Natural killer cell treated with Interleukin-12 subunit alpha and Interleukin-12 subunit beta and Interleukin-15 and Interleukin-18, amount 100 ng/mL, for 72 hours (primary cell): ENCODE data around the gene LRRC41. TPM values are rescaled to one million over a fixed set of nuclear protein-coding genes. Genes with fewer than 3 reads are reported as not detected.

Source experiments
- ATAC-seq, 2 donors: fragments of 150-1000 bp; cut with Tn5 transposase in 1 of 2; sonication (Bioruptor Pico), chemical (Tn5 transposase) in 1 of 2; 2 replicates each; pipeline ENCODE4 v1.10.0; 2021
- DNase-seq: peaks from one replicate; pipeline ENCODE4 v3.0.0; 2022; ENCODE audit warnings: low spot score
- H3K27ac Mint-ChIP-seq, 2 donors: 1 replicate in 1 of 2; 2 replicates in 1 of 2; pipeline ENCODE4 v1.8.0; 2022; ENCODE audit warnings: mixed read lengths in 2 of 2, mild to moderate bottlenecking in 1 of 2, moderate library complexity in 1 of 2
- H3K27me3 Mint-ChIP-seq, 2 donors: 1 replicate in 1 of 2; 2 replicates in 1 of 2; pipeline ENCODE4 v1.8.0; 2022; ENCODE audit warnings: mixed read lengths in 2 of 2
- H3K36me3 Mint-ChIP-seq: one replicate; pipeline ENCODE4 v1.8.0; 2022; ENCODE audit warnings: mixed read lengths
- H3K4me1 Mint-ChIP-seq, 2 donors: 1 replicate in 1 of 2; 2 replicates in 1 of 2; pipeline ENCODE4 v1.8.0; 2022; ENCODE audit warnings: low read depth in 2 of 2, mixed read lengths in 2 of 2, mild to moderate bottlenecking in 1 of 2
- H3K4me3 Mint-ChIP-seq: one replicate; pipeline ENCODE4 v1.8.0; 2022; ENCODE audit warnings: mixed read lengths
- H3K9me3 Mint-ChIP-seq: 2 replicates; pipeline ENCODE4 v1.8.0; 2022; ENCODE audit warnings: mixed read lengths
- total RNA-seq, 2 donors: library from RNA; stranded (reverse); gene quantifications; one replicate each; pipeline ENCODE4 v1.2.3, GENCODE V29; 2022

Gene LRRC41
- total RNA-seq, 2 donors from 2014 or later, result 43.2 to 45.5 TPM

DNA sequence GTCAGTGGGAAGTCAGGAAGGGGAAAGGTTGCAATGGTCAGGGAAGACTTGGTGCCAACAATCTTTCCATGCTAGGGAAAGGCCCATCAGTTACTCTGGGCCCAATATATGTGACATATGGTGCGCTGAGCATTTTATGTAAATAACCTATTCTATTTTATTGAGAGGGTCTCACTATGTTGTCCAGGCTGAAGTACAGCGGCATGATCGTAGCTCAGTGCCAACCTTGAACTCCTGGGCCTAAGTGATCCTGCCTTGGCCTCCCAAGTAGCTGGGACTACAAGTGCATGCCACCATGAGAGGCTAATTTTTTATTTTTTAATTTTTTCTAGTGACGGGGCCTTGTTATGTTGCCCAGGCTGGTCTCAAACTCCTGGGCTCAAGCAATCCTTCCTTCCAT, 6.9 kb upstream of the LRRC41 start:
- H3K27ac Mint-ChIP-seq, result no peak overlapping the region
- DNase-seq (no peak), ATAC-seq (no peak)
- H3K36me3 Mint-ChIP-seq, result peaks cover 17% of the 10 kb centered on the region
- peaks cover 14% of the 10 kb centered on the region in 2 donors for H3K4me1 Mint-ChIP-seq
- no peak overlapping the region for H3K4me3 Mint-ChIP-seq
- no peaks in the 10 kb centered on the region for H3K27me3 Mint-ChIP-seq
- no peaks in the 10 kb centered on the region for H3K9me3 Mint-ChIP-seq

DNA sequence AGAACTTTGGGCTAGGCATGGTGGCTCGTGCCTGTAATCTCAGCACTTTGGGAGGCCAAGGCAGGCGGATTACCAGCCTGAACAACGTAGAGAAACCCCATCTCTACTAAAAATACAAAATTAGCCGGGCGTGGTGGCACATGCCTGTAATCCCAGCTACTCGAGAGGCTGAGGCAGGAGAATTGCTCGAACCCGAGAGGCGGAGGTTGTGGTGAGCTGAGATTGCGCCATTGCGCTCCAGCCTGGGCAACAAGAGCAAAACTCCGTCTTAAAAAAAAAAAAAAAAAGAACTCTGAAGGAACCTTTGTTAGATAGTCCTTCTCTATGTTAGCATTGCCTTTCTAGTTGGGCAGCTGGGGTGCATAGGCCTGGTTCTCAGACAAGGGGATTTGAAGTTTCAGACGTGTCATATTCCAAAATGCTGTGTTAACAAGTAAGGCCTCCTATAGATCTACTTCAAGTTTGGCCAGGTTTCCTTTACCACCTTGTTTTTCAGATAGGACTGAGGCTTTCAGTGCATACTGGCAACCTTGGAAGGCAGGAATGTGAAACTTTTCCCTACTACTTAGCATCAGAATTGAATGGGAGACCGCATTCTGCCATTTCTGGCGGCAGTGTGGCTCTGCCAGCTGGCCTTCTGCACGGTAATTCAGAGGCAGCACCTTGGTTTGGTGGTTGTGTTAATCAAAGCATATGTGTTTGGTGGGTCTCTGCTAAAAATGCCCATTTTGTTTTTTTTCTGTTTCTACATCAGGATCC, 6.2 kb upstream of the LRRC41 start:
- Mint-ChIP-seq H3K27me3 (no peaks in the 10 kb centered on the region), H3K4me1 (peaks cover 14 to 17% of the 10 kb centered on the region in 2 donors), H3K4me3 (no peak overlapping the region), H3K9me3 (no peaks in the 10 kb centered on the region), H3K36me3 (peaks cover 17% of the 10 kb centered on the region), H3K27ac (no peak overlapping the region)
- DNase-seq (no peak), ATAC-seq (no peak)

DNA sequence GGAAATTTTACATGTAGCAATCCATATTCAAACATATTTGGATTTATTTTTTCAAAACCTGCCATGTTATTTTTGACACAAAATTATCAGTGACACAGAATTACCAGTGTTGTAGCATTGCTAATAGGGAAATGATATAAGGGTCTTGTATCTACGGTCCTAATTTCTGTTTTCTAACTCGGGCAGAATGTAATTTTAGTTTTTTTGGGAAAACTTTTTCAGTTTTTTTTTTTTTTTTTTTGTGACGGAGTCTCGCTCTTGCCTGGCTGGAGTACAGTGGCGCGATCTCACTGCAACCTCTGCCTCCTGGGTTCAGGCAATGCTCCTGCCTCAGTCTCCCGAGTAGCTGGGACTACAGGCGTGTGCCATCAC, 2.7 kb upstream of the LRRC41 start:
- no peaks in the 10 kb centered on the region for H3K9me3 Mint-ChIP-seq
- H3K27ac Mint-ChIP-seq, result no peak overlapping the region
- H3K4me1 Mint-ChIP-seq, result peaks cover 24 to 28% of the 10 kb centered on the region in 2 donors
- H3K27me3 Mint-ChIP-seq, result no peaks in the 10 kb centered on the region
- ATAC-seq (no peak), DNase-seq (no peak)
- peak overlapping the region; percentile 34 for H3K4me3 Mint-ChIP-seq
- H3K36me3 Mint-ChIP-seq, result peaks cover 18% of the 10 kb centered on the region

DNA sequence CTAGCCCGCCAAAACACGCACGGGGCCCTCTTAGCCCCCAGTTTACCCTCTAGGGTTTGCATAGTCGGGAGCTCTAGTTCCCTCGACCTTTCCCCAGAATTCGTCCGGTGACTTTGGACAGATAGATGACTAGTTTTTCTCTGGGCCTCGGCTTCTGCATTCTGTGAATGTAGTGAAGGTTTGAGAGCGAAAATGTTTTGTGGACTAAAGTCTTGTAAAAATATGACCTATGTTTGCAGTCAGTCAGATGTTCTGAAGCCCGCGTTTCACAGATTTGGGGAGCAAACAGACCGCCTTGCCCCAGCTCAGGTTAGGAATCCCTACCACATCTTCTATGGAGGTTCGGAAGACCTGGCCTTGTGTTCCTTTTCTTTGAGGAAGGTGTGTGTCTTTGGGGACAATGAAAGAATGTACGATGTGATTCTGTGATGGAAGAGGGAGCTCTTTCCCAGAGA, 483 bp upstream of the LRRC41 start:
- peaks cover 38 to 40% of the 10 kb centered on the region in 2 donors for H3K4me1 Mint-ChIP-seq
- DNase-seq (no peak), ATAC-seq (no peak)
- no peaks in the 10 kb centered on the region for H3K27me3 Mint-ChIP-seq
- peaks cover 9% of the 10 kb centered on the region for H3K36me3 Mint-ChIP-seq
- H3K9me3 Mint-ChIP-seq, result no peaks in the 10 kb centered on the region
- H3K4me3 Mint-ChIP-seq, result peak overlapping the region; percentile 99
- peak overlapping the region; percentile 95 to 98 for H3K27ac Mint-ChIP-seq

DNA sequence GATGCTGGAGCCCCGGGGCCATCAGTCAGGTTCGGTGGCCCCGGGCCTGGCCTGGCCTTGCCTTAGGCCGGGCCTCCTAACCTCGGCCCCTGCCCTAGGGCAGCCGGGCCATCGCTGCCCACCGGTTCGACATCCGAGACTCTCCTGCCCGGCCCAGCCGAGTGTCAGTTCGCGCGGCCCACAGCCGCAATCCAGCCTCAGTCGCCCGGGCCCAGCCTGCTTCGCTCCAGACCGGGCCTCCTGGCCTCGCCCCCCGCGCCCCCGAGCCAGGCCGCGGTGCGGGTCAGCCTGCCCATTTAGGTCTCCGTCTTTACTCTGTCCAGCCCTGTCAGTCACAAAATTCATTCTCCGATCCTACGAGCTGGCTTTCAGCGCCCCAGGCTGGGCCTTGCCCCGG, 777 bp downstream of the LRRC41 start:
- H3K4me3 Mint-ChIP-seq, result peak overlapping the region; percentile 99
- H3K36me3 Mint-ChIP-seq, result peaks cover 11% of the 10 kb centered on the region
- ATAC-seq, result peak; percentile 15 to 36
- H3K27ac Mint-ChIP-seq, result peak overlapping the region; percentile 95 to 98
- H3K9me3 Mint-ChIP-seq, result no peaks in the 10 kb centered on the region
- no peaks in the 10 kb centered on the region for H3K27me3 Mint-ChIP-seq
- peaks cover 33% of the 10 kb centered on the region in 2 donors for H3K4me1 Mint-ChIP-seq
- DNase-seq, result peak; percentile 64

DNA sequence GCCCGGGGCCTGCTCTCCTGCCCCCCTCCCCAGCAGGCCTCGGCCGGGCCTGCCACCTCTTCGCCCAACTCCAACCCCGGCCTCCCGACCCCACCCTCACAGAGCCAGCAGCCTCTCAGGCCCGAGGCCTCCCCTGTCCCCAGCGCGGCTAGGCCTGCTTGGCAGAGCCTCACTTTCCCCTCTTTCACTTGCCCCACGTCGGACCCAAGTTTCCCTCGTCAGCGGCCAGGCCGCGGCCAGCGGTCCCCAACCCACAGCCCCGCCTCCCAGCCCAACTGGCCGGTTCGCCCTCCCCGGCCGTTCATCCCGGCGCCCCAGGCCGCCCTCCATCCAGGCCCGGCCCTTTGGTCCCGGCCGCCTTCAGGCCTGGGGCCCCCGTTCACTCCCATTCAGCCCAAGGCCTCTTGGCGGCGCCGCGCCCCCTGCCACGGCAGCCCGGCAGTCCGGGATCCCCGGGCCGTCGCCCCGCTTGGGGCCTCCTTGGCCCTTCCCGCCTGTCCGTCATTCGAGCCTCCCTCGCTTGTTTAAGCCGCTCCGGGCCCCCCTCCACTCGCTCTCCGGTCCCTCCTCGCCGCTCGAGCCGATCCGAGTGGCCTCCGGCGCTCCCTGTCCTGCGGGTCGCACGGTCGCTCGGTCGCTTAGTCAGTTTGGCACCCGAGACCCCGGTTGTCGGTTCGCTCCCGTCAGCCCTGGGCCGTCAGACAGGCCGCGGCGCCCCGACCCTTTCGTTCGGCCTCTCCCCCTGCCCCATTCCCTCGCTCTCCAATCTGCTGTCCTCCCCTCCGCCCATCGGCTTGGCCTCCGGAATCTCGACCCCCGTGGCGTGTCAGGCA, 1.4 kb downstream of the LRRC41 start:
- ATAC-seq (peak; percentile 45 to 52), DNase-seq (peak; percentile 70)

DNA sequence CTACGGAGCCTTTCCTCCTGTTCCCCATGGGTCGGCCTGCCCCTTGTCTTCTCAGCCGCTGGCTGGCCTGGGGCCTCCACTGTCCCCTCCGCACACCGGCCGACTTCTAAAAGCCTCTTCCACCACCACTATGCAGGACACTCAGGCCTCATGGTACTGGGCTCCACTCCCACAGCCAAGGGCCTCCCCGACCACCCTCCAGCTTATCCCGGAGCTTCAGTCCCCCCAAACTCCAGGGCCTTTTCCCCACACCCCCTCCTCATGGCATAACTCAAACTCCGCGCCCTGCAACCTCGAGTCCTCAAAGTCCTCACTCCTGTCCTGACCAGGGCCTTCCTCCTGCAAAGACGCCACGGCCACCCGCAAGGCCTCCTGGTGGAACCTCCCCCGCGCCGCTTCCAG, 2.0 kb downstream of the LRRC41 start:
- ATAC-seq (no peak), DNase-seq (no peak)
- peak overlapping the region; percentile 99 for H3K4me3 Mint-ChIP-seq
- peaks cover 21% of the 10 kb centered on the region for H3K36me3 Mint-ChIP-seq
- no peaks in the 10 kb centered on the region for H3K27me3 Mint-ChIP-seq
- H3K4me1 Mint-ChIP-seq, result peaks cover 27 to 30% of the 10 kb centered on the region in 2 donors
- peak overlapping the region; percentile 95 to 98 for H3K27ac Mint-ChIP-seq
- no peaks in the 10 kb centered on the region for H3K9me3 Mint-ChIP-seq

More for the DNA sequence above, 1.4 kb downstream of the LRRC41 start:
- H3K27ac Mint-ChIP-seq, result peak overlapping the region; percentile 95 to 98
- H3K4me1 Mint-ChIP-seq, result peaks cover 27 to 30% of the 10 kb centered on the region in 2 donors
- no peaks in the 10 kb centered on the region for H3K9me3 Mint-ChIP-seq
- no peaks in the 10 kb centered on the region for H3K27me3 Mint-ChIP-seq
- H3K4me3 Mint-ChIP-seq, result peak overlapping the region; percentile 99
- peaks cover 17% of the 10 kb centered on the region for H3K36me3 Mint-ChIP-seq

DNA sequence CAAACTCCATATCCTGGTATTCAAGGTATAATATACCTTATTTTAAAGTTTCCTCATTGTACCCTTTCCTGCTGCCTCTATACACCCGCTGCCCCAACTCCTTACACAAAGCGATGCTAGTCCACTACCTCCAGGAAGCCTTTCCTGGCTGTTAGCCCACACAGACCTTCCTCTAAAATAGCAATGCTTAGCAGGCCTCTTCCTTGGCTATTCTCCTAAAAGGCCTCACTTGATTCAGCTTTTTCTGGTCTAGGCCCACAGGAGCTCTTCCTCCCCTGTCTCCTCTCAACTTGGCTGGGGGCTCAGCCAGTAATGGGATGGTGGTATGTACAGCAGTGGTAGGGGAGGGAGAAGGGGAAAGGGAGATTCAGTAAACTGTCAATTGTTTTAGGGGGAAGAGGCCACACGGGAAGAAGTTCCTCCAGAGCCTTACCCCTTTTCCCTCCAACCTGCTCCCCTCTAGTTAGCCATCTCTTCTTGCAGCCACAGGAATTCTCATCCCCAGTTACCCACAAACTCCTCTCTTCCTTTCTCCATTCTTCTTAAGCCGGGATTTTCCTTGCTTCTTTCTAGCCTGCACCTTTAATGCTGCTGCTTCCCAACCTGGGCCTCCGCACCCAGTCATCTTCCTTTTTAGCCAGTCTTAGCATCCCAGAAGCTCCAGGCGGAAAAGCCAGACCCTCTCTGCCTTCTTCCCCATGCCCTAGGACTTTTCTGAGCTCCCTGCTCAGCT, 2.6 kb downstream of the LRRC41 start:
- peaks cover 21% of the 10 kb centered on the region for H3K36me3 Mint-ChIP-seq
- ATAC-seq (no peak), DNase-seq (no peak)
- H3K27ac Mint-ChIP-seq, result peak overlapping the region; percentile 95 to 98
- H3K4me3 Mint-ChIP-seq, result peak overlapping the region; percentile 99
- peaks cover 27 to 30% of the 10 kb centered on the region in 2 donors for H3K4me1 Mint-ChIP-seq
- no peaks in the 10 kb centered on the region for H3K9me3 Mint-ChIP-seq
- no peaks in the 10 kb centered on the region for H3K27me3 Mint-ChIP-seq

DNA sequence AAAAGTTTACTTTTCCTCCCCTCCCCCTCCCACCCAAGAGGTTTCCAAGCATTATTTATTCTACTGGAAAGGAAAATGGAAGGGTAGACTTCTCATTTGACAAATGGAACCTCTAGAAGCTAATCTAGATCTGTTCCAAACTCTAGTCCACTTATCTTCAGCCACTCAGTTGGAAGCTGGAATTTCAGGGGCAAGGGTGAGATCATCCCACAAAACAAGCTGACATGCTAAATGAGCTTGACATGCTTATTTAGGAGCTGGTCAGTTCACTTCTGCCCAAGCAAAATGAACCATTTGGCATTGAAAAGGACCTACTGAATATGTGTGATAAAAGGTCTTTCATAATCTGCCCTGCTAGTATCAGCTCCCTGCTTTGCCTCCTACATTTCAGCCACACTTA, 5.0 kb downstream of the LRRC41 start:
- no peak overlapping the region for H3K4me3 Mint-ChIP-seq
- no peaks in the 10 kb centered on the region for H3K9me3 Mint-ChIP-seq
- peaks cover 22% of the 10 kb centered on the region in 2 donors for H3K4me1 Mint-ChIP-seq
- ATAC-seq, result no peak
- H3K27ac Mint-ChIP-seq, result no peak overlapping the region
- no peak for DNase-seq
- H3K36me3 Mint-ChIP-seq, result peaks cover 15% of the 10 kb centered on the region
- H3K27me3 Mint-ChIP-seq, result no peaks in the 10 kb centered on the region

DNA sequence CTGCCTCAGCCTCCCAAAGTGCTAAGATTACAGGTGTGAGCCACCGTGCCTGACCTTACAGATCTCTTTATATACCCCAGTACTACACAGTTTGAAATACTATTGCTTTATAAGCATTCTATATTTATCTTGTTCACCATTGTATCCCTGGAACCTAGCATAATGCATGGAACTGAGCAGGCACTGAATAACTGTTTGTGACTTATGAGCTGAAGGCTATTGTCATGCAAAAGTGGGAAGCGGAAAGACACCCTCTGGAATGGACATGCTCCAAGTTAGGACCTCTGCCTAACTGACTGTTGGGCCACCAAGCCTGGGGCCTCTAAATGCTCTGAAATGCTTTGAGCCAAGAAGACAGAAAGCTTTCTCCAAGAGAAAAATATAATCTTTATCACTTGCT, 8.1 kb downstream of the LRRC41 start:
- ATAC-seq (no peak), DNase-seq (no peak)
- Mint-ChIP-seq H3K27me3 (no peaks in the 10 kb centered on the region), H3K4me1 (peaks cover 8 to 9% of the 10 kb centered on the region in 2 donors), H3K9me3 (no peaks in the 10 kb centered on the region), H3K36me3 (peaks cover 15% of the 10 kb centered on the region), H3K27ac (no peak overlapping the region), H3K4me3 (no peak overlapping the region)

DNA sequence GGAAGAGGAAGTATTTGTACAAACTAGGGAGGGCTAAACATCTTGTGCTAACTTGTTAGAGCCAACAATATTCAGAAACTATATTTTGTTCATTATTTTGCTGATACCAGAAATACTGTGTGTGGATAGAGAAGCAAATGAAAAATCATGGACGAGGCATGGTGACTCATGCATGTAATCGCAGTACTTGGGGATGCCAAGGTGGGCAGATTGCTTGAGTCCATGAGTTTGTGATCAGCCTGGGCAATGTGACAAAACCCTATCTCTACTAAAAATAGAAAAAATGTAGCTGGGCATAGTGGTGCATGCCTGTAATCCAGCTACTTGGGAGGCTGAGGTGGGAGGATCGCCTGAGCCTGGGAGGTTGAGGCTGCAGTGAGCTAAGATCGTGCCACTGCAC, 13.4 kb downstream of the LRRC41 start:
- peaks cover 7% of the 10 kb centered on the region in 2 donors for H3K4me1 Mint-ChIP-seq
- H3K9me3 Mint-ChIP-seq, result no peaks in the 10 kb centered on the region
- H3K27me3 Mint-ChIP-seq, result no peaks in the 10 kb centered on the region
- H3K4me3 Mint-ChIP-seq, result no peak overlapping the region
- no peak for ATAC-seq
- peaks cover 5% of the 10 kb centered on the region for H3K36me3 Mint-ChIP-seq
- no peak overlapping the region for H3K27ac Mint-ChIP-seq
- DNase-seq, result no peak

DNA sequence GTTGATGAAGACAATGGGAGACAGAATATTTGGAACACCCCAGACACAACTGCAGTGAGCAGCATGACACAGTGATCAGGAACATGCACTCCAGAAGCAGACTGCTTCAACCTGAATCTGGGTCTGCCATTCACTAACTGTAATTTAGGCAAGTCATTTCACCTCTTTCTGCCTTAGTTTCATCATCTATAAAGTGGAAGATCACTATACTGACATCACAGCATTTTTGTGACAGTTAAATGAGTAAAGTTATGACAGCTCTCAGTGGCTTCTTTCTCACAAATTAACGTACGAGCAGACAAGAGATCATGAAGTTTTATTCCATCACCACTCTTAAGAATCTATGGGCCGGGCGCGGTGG, 14.3 kb downstream of the LRRC41 start:
- no peaks in the 10 kb centered on the region for H3K27me3 Mint-ChIP-seq
- H3K9me3 Mint-ChIP-seq, result no peaks in the 10 kb centered on the region
- no peak overlapping the region for H3K4me3 Mint-ChIP-seq
- H3K4me1 Mint-ChIP-seq, result peaks cover 7% of the 10 kb centered on the region in 2 donors
- no peak for ATAC-seq
- H3K36me3 Mint-ChIP-seq, result peaks cover 12% of the 10 kb centered on the region
- H3K27ac Mint-ChIP-seq, result no peak overlapping the region
- DNase-seq, result no peak

DNA sequence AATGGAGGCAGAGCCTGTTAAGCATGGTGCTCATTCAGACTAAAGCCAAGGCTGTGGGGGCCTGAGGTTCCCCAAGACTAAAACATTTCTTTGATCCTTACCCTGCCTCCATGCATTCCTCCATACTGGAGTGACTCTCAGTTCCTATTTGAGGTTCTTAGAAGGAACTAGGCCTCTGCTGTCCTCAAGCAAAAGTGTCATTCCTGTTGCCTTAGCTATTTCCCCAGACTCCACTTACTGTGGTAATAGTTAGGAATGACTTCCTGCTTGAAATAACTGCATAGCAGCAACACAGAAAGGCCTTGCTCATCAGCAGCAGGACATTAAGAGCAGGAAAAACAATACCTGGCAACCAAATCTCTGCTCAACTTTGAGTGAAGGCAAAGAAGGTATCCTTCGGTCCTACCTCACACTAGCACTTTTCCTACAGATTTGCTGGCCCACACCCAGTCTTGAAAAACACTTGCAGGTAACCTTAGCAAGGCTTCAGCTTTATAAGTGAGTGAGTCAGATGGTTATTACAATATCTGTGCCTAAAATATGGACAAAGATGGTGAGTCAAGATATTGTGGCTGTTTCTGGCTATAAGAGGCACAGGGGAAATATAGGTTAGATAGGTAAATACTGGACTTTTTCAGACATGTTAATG, 14.8 kb downstream of the LRRC41 start:
- no peaks in the 10 kb centered on the region for H3K27me3 Mint-ChIP-seq
- peak overlapping the region in 1 of 2 donors; percentile 12 for H3K27ac Mint-ChIP-seq
- H3K4me1 Mint-ChIP-seq, result peaks cover 7% of the 10 kb centered on the region in 2 donors
- no peak for DNase-seq
- H3K4me3 Mint-ChIP-seq, result no peak overlapping the region
- H3K36me3 Mint-ChIP-seq, result peaks cover 17% of the 10 kb centered on the region
- no peak for ATAC-seq
- H3K9me3 Mint-ChIP-seq, result no peaks in the 10 kb centered on the region
